ENCODE measurements around the gene ADTRP.

ADTRP gene

GRCh38 chr6:11772109-11772825 lies 6.3 kb downstream of the ADTRP start:
- no peak for DNase-seq

DNA sequence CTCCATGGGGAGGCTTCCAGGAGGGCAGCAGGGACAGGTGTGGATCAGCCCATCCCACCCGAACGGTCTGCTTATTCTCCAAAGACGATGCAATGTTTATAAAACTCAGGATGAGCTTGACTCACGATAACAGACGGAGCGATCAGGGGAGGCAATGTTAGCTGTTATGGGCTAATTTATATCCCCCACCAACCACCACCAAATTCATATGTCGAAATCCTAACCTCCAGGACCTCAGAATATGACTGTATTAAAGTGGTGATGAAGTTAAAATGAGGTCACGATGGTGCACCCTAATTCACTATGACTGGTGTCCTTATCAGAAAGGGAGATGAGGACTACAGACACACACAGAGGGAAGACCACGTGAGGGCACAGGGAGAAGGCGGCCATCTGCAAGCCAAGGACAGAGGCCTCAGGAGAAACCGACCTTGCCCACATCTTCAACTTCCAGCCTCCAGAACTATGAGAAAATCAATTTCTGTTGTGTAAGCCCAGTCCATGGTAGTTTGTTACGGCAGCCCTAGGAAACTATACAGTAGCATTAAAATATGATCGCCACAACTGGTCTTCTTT lies 7.0 kb downstream of the ADTRP start:
- no peak for DNase-seq

DNA sequence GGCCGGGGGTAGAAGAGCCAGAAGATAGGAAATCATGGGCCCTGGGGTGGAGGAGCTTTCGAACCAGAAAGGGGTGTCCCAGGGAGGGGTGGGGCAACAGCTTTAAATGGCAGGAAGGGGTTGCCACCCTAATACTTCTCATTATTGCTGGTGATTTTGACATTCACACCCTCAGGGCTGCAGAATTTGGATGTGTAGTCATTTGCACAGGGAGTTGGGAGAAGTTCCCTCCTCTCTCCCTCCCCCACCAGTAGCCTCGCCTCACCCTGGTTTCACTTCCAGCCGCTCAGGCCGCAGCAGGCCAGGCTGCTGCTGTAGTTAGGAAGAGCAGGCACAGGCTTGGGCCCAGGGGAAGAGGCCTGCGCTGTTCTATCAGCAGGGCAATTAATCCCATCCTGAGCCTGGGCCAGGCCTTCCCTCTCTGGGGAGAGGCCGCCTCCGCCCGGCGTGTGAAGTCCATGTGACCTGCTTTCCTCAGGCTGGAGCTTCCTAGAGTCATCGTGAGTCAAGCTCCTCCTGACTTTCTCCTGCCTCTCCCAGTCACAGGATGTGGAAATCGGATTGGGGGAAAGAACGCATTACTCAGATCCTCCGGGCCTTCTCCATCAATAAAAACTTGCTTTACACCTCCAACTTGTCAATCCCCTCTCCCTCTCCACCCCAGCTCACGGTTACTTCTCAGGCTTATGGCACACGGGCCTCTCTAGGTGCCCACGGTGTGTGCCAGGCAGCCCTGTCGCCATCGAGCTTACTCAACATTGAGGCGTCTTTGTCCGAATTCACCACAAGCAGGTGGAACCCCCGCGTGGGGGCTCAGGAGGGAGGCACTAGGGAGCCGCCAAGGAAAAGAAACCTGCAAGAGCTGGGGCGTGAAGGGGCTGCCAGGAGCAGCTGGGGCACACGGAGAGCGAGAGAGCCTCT lies 7.8 kb downstream of the ADTRP start:
- DNase-seq = no peak

GRCh38 chr6:11769811-11770545 lies 8.6 kb downstream of the ADTRP start:
- no peak for DNase-seq

DNA sequence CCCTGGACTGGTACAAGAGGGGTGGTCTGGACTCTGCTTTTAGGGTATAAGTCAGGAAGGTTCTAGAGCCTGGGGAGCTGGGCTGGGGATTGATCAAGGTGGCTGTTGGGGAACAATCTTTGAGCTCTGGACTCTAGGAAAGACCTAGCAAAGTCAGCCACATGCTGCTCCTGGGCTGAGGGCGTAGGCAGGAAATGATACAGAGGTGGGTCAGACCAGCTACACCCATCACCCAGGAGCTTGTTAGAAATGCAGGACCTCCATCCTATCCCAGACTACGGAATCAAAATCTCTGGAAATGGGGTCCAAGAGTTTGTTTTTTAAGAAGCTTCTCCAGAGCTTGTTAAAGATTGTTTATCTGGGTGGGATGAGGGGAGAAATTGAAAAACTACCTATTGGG lies 9.4 kb downstream of the ADTRP start:
- DNase-seq = no peak

DNA sequence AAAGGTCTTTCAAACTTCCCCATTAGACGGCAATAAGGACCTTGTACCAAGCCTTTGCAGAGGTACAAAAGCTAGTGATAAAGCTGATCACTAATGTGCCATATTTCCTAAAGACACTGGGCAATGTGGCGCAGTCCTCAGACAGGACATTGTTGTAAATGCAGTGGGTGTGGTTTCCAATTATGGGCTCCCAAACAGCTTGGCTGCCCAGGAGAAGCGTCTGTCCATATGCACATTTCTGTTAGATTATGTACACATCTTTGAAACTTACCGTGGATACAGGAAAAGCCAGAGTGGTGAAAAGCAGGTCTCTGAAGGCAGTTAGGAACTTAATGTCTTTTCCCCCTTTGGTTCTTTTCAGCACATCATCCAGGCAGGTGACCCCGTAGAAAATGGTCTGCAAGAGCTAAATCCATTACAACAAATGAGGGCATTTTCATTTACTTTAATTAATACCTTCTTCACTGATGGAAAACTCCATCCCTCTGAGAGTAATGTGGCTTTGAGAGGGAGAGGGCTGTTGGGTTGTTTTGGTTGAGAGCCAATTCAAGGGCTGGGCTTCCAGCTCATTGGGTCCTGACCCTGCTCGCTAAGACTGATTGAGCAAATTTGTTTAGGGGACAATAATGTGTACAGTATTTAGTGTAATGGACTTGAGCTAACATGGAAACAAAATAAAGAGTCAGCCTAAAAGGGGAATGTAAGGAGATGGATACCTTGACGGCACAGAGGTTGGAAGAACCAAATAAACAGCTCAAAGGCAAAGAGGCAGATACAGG lies 10.4 kb downstream of the ADTRP start:
- no peak for DNase-seq

- DNase-seq = no peak
Measured at GRCh38 chr6:11767458-11767857, 11.1 kb downstream of the ADTRP start.

DNA sequence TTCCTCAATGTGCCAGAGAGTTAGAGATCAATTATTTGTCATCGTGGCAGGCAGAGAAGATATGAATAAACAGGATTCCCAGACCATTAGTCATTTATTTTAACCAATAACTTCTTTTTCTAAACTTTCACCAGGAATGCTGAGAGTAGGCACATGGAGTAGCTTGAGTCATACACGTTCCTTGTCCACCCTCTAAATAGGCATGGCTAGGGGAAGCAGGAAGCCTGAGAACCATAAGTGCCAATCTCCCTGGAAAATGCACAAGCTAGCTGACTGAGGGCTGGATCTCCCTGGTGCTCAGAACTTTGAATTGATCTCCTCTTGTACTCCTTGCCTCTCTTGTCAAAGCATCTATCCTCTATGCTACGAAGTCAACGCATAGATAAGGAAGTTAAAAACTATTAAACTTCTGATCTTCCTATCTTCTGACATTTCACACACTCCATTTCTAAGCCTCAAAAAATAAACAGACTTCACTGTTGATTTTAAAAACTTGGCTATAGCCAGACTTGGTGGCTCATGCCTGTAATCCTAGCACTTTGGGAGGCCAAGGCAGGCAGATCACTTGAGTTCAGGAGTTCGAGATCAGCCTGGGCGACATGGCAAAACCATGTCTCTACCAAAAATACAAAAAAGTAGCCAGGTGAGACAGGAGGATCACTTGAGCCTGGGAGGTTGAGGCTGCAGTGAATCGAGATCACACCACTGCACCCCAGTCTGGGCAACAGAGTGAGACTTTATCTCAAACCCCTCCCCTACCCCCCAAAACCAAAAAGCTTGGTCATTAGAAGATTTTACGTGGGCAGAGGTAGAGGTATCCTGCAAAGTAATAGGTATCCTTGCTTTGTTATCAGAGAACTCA lies 11.8 kb downstream of the ADTRP start:
- DNase-seq = no peak

GRCh38 chr6:11766043-11766442 lies 12.6 kb downstream of the ADTRP start:
- DNase-seq = no peak

GRCh38 chr6:11764250-11764604 lies 14.4 kb downstream of the ADTRP start:
- no peak for DNase-seq

- no peak for DNase-seq
Measured at GRCh38 chr6:11763460-11764249, 14.9 kb downstream of the ADTRP start.

- no peak for DNase-seq
Measured at GRCh38 chr6:11762794-11763459, 15.7 kb downstream of the ADTRP start.

DNA sequence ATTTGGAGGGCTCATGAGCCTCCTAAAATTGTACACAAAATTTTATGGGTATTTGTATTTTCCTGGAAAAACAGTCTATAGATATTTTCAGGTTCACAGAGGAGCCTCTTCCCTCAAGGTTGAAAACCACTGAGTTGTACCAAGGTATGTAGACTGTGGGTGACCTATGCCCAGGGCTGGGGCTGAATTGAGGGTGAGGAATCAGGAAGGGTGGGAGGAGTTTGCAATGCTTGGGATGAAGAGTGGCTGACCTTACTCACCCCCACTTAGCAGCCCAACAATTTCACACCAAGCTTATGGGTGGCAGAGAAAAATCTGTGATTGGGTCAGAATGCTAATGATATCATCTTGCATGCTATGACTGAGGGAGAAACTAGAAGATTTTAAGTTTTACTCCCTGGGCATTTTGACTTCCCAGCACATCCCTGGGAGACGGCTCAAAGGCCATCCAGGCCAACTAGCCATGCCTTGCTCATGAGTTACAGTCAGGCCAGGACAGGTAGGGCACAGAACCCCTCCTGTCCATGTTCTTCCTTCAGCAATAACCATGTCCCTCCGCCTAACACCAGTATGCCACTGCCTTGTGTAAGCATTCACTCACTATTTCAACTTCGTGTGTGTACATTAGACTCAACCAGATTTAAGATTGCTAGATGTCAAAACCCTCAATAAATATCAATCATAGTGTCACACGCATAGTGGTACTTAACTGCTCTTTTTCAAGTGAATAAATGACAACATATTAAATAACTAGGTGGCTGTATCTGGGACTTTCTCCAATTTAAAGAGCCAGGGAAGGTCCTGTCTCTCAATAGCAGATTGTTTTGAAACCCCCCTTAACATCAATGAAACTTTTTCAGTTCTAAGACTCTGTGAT lies 16.6 kb downstream of the ADTRP start:
- no peak for DNase-seq

GRCh38 chr6:11760015-11760473 lies 18.6 kb downstream of the ADTRP start:
- no peak for DNase-seq

- DNase-seq = no peak
Measured at GRCh38 chr6:11758878-11759277, 19.7 kb downstream of the ADTRP start.

GRCh38 chr6:11756726-11757125 lies 21.9 kb downstream of the ADTRP start:
- no peak for DNase-seq

DNA sequence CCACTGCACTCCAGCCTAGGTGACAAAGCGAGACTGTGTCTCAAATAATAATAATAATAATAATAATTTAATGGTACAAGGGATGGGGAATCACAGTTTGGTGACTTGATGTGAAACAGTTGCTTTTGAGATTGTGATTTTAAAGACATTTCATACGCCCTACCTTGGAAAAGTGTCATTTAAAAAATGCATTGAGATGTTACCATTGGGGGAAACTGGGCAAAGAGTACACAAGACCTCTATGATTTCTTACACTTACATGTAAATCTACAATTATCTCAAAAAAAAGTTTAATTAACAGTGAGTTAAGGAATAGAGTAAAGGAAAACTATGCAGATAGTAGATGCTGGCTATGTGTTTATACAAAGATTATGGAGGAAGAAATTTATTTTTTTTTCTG lies 22.3 kb downstream of the ADTRP start:
- DNase-seq = no peak

- DNase-seq = no peak
Measured at GRCh38 chr6:11755725-11756124, 22.9 kb downstream of the ADTRP start.

All from activated CD8-positive, alpha-beta memory T cell treated with anti-CD3 and anti-CD28 coated beads, Interleukin-2, amount 50 U/mL, for 48 hours (primary cell).